ENCODE results near the gene LRRFIP2. TPM values are rescaled to one million over a fixed set of nuclear protein-coding genes. Genes with fewer than 3 reads are reported as not detected.
"Not testable (repeated sequence)": the region's sequence is repeated elsewhere in the genome, so short reads cannot be mapped to it uniquely, and the experiment has no call there.

The LRRFIP2 gene
- total RNA-seq, 1 donor from 2014 or later = 54.6 TPM

DNA sequence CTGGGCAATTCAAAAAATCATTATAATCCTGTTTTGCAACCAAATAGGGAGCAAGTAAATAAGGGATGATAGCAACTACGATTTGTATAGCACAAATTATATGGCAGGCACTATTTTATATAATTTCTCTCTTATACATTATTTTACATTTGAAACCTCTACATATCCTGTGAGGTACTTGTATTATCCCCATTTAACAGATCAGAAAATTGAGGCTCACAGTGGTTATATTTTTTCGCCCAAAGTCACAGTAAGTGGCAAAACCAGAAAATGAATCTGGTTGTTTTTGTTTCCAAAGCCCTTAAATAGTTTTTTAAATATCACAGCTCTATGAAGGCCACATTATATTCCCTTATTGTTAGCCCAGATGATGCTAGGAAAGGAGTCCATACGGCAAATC is 106.8 kb downstream of the LRRFIP2 start:
- DNase-seq (ENCODE audit: low spot score) = no peak

DNA sequence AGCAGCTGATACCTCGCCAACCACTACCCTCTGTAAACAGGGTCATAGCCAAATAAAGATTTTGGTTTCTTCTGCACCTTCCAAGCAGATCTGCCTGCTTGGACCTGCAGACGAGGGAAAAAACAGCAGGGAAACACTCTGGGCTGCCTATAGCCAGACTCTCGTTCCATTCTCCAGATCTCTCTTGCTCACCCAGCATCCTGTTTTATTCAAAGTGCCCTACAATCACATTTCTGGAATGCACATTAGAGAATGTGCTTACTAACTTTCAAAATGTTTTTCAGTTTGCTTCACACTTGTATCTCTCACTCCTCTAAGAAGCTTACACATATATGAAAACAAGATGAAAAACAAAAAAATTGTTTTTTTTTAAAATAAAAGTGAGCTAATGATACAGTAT is 109.6 kb downstream of the LRRFIP2 start:
- DNase-seq (ENCODE audit: low spot score) = no peak

DNA sequence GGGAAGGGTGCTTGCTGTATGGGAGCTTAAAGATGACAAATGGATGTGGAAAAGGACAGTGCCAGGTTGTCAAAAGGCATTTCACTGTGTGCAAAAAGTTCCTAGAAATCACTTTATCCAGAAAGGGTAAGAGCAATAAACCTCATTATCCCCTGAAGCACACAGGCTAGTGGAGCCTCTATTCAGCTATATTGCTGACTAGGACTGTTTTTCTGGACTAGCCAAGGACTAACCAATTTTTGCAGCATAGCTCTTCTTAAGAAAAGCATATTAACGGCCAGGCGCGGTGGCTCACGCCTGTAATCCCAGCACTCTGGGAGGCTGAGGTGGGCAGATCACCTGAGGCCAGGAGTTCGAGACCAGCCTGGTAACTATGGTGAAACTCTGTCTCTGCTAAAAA is 116.3 kb downstream of the LRRFIP2 start:
- no peak for DNase-seq (ENCODE audit: low spot score)

DNA sequence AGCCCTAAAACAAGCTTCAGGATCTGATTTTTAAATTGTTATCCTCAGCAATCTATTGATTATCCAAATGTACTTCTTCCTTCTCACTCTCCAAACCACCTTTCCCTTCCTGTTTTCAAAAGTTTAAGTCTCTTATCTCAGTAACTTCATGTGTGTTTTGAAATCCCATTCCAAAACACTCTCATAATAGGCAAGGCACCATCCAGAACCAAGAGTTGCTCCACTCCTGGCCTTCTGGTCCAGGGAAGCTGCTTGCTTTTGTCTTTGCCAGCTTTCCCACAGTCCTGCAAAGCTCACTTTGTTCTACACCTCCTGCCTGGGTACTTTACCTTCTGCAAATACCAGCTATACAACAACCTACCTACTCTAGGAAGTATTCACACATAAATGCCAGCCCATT is 117.6 kb downstream of the LRRFIP2 start:
- DNase-seq (ENCODE audit: low spot score) = no peak

DNA sequence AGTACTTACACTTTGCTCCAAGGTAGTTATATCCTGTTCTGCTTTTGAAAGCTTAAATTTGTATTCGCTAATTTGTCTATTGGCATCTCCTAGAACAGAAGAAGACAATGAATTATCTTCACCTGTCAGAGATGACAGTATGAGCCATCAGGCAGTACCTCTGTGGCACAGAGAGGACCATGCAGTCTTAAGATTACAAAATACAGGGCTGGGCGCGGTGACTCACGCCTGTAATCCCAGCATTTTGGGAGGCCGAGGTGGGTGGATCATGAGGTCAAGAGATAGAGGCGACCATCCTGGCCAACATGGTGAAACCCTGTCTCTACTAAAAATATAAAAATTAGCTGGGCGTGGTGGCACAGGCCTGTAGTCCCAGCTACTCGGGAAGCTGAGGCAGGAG is 119.3 kb downstream of the LRRFIP2 start:
- not testable (repeated sequence) for DNase-seq (ENCODE audit: low spot score)

DNA sequence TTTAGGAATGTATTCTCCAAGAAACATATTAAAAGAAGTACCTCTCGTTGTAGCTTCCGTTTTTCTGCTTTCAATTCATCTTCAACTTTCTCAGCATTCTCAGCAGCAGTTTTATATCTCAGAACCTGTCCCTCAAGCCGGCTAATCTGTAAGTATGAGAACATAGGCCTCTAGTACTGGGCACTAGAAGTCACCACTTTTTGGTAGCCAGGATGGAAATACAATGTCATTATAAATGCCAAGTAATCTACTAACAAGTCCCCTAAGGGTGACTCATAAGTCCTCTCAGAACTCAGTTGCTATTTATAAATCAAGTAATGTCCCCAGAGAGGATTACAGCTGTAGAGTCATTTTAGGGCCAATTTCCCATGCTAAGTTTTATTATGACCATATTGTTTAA is 120.0 kb downstream of the LRRFIP2 start:
- DNase-seq (ENCODE audit: low spot score) = no peak

DNA sequence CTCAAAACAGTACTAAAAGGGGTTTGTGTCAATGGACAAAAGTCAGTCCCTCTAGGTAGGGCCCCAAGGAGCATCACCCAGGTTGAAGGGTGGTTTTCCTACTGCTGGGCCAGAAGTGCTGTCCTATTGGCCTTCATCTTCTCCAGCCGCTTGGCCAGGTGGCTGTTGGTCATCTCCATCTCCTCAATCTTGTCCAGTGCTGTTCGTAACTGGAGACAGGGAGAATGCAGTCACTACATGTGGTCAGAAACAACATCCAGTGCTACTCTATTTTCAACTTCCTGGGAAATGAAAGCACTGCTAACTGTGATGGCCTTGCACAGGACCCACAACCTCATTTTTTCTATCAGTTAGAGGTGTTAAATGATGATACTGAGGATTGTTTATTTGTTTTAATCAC is 120.6 kb downstream of the LRRFIP2 start:
- no peak for DNase-seq (ENCODE audit: low spot score)

DNA sequence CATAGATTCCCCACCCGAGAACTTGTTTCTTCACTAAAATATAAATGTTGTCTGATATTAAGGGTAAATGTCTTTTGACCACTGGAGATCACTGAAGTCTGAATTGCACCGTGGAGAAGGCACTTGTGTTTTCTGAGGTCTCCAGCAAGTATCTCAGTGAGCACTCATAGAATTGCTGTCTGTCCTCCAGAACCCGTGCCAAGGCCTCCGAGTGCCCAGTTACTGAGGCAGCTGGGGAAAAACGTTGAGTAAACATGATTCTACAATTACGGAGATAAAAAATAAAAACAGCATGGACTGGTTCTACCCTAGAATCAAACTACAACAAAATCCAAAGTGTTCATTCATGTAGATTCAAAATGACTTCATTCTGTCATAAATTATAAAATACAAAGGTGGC is 121.0 kb downstream of the LRRFIP2 start:
- no peak for DNase-seq (ENCODE audit: low spot score)

DNA sequence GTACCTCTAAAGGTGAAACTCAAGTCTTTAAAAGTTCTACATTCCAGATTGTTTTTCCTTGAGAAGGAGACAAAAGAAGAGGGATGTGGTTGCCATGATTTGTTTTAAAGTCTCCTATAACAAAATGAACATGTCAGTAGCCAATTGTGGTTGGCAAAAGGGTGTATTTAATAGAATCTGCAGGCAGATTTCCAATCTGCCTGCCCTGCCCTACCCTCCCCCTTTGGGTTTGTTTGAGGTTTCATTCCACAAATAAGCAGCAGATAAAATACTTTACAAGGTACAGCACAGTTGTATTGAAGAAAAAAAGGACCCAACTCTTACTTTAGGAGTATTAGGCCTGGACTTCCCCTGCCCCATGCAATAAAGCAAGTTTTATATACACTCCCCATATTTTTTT is 121.5 kb downstream of the LRRFIP2 start:
- DNase-seq (ENCODE audit: low spot score) = no peak

DNA sequence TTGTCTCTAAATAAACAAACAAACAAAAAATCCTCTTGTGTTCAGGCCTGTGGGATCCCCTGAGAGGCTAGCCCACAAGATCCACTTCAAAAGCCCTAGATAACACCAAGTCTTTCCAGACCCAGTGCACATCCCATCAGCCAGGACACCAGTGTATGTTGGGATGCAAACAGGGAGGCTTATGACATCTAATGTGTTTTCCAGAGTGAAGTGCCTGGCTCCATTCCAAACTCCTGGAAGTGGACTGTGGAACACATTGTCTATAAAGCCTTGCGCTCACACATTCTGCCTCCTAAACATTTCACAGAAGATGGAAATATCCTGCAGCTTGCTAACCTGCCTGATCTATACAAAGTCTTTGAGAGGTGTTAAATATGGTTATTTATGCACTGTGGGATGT is 124.1 kb downstream of the LRRFIP2 start:
- no peak for DNase-seq (ENCODE audit: low spot score)

DNA sequence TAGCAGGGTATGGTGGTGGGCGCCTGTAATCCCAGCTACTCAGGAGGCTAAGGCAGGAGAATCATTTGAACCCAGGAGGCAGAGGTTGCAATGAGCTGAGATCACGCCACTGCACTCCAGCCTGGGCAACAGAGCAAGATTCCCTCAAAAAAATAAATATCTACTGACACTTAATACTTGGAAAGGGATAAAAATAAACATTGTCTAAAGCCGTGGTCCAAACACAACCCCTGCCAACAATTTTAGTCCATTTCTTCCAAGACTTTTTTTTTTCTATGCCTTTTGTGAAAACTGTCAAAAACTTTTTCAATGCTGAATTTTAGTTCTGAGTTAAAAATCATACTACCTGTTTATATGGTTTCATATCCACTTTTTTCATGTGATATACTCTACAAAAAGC is 131.7 kb downstream of the LRRFIP2 start:
- not testable (repeated sequence) for DNase-seq (ENCODE audit: low spot score)

DNA sequence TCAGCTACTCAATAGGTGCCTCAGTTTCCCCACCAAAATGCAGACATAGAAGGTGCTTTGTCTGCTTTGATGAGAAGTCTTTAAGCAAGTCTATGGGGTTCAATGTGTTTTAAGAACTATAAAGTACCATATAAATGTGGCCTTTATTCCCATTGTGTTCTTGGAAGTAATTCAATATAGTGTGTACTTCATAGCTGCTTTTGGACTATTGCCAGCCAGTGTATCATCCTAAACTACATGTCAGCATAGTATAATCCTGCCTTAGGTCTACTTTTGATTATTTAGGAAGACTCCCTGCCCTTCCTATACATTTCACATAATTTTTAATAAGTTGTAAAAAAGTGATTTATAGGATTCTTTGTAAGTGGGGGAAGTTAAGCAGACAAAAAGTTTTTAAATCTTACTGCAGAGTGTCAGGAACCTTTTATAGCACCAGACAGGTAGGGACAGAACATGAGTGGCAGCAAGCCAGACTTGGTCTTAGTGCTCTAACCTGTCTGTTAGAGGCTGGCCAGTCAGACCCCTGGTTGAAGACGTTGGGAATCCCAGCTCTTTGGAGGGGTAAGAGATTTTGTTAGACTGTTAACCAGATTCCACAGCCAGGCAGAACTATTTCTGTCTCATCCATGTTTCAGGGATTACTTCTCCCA is 132.7 kb downstream of the LRRFIP2 start:
- no peak for DNase-seq (ENCODE audit: low spot score)

DNA sequence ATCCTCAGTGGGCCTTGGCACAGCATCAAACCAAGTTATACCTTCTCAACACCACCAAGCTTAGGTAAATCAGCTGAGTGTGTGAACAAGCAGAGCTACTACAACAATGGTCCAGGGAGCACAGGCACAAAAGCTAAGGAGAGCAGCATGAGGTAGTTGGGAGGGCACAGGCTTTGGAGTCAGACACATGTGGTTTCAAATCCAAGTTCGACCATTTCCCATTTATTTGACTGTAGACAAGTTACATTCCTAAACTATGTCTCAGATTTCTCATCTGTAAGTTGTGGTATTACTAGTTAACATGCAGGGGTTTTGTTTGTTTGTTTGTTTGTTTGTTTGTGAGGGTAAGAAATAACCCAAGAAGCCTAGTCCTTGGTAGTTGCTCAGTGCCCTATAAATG is 134.2 kb downstream of the LRRFIP2 start:
- DNase-seq (ENCODE audit: low spot score) = no peak

DNA sequence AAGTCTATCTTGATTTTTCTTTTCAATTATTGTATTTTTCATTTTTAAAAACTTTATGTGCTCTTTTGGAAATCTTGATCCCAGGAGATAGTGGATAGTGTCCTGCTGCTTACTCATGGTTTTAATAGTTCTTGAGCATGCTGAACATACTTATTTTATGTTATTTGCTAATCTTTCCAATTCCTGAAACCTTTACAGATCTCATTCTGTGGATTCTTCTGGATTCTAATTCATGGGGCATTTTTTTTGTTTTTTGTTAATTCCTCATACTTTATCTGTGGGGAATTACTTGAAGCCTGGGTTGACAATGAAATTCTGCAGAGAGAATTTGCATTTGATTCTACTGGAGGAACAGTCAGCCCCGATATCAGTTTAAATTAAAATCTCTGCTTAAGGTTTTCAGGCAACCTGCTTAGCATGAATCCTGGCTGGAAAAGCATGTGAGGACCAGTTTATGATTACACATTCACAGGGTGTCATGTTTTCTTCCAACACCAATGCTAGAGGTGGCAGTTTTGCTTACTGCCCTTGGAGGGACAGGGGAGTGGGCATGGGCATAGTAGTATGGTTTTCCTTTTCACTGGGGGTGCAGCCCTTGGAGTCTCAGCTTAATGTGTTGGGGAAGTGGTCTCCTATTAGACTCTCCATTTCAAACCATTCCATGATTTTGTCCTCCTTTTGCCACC is 135.1 kb downstream of the LRRFIP2 start:
- DNase-seq (ENCODE audit: low spot score) = no peak

DNA sequence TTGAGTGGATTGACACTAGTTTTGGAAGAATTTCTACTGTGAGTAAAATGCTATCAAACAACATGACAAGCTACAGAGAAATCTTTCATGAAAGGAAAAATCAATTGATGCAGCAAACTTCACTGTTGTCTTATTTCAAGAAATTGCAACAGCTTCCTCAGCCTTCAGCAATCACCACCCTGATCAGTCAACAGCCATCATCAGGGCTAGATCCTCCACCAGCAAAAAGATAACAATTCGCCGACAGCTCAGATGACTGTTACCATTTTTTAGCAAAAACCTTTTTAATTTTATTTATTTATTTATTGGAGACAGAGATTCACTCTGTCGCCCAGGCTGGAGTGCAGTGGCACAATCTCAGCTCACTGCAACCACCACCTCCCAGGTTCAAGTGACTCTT is 137.0 kb downstream of the LRRFIP2 start:
- no peak for DNase-seq (ENCODE audit: low spot score)

DNA sequence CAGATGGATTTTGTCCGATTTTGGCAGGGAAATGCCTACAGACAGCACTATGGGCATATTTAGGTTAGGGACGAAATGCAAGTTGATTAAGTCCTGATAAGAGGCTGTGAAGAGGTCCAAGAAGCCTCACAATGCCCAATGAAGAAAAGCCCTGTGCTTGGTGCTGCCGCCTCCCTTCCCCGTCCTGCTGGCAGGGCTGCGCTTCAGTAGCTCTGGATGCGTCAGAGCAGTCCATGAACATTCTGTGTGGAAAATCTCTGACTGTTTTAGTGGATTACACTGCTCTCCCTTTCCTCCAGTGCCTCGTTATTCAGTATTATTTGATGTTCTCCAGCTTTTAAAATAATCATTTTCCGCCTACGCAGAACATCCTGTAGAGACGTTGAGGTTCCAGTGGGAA is 141.4 kb downstream of the LRRFIP2 start:
- DNase-seq (ENCODE audit: low spot score) = no peak

DNA sequence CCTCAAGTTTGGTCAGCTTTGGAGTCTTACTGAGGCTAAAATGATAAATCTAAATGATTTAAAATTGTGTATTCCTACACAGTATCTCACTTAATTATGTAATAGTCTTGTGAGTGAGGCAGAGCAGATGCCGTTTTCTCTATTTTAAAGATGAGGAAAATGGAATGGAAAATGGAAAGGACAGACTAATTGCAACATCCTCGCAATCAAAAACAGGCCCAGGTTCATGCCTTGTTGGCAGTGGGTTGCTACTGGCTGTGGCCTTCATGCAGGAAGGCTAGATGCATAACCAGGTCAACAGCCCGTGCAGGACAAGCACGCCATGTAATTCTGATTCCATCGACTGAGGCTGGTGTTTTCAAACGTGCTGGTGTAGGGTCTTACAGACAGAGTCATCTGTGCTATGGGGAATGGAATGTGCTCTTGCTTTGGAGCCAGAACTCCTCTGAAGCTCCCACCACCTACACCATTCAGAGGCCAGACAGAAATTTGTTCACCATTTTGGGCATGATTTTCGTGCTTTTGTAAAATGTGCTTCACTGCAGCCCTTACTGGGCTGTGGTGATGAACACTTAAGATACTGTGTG is 143.2 kb downstream of the LRRFIP2 start:
- DNase-seq (ENCODE audit: low spot score) = no peak

DNA sequence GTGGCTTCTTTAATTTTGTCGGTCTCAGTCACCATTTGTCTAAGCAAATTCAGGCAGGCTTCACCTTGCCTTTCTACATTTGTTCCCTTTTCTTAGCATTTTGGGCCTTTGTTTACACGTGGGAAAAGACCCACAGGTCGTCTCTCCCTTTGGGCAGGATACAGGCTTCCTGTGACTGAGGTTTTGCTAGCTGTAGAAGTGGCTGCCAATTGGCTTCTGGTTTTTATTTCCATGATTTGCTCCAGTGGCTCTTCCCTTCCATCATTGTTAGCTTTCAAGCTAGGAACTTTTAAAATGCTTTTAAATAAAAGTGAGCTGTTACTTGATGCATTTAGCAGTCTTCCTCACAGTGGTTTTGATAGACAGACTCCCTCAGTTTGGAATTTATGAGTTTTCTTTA is 143.8 kb downstream of the LRRFIP2 start:
- no peak for DNase-seq (ENCODE audit: low spot score)

DNA sequence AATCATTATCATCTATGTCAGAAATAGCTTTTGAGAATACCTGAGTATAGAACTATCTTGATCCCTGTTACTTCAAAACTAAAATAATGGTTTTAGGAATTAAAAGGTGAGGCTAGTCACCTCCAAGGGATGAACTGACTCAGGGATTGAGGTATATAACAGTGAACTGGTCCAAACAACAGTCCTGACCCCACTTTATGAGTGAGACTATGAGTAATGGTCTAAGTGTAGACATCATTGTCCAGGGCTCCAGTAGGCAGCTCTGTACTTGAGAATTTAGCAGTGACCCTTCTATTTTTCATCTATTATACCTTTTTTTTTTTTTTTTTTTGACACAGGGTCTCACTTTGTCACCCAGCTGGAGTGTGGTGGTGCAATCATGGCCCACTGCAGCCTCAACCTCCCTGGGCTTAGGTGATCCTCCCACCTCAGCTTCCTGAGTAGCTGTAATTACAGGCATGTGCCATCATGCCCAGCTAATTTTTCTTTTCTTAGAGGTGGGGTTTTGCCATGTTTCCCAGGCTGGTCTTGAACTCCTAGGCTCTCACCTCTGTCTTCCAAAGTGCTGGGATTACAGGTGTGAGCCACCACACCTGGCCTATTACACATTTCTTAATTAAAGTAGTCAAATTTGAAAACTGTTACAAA is 144.7 kb downstream of the LRRFIP2 start:
- no peak for DNase-seq (ENCODE audit: low spot score)

DNA sequence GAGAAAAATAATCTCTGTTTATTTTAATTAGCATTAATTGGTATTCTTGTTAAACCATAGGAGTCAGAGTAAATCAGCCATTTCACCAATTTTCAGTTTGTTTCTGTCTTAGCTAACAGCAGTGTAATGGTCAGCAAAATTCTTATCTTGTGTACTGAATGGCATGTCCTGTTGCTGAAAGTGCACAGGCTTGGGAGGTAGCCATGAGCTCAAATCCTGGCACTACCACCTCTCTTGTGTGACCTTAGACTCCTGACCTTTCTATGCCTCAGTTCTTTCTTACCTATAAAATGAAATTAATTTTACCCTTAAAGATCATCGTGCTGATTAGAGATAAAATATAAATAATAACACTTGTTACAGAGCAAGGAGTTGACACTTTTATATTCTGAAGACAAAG is 145.3 kb downstream of the LRRFIP2 start:
- DNase-seq (ENCODE audit: low spot score) = no peak

DNA sequence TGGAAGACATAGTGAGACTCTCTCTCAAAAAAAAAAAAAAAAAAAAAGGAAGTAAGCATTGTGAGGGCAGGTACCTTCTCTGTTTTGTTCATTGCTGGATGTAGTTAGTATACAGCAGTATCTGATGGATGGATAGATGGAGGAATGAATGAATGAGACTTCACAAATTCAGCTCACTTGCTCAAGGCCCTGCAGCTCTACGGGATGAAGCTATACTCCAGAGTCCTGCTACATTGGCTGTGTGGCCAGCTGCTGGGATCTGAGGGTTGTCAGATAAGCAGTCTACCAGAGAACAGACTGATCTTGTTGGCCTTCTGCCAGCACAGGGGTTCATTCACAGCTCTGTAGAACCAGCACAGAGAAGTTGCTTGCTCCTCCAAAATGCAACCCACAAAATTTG is 146.1 kb downstream of the LRRFIP2 start:
- no peak for DNase-seq (ENCODE audit: low spot score)

DNA sequence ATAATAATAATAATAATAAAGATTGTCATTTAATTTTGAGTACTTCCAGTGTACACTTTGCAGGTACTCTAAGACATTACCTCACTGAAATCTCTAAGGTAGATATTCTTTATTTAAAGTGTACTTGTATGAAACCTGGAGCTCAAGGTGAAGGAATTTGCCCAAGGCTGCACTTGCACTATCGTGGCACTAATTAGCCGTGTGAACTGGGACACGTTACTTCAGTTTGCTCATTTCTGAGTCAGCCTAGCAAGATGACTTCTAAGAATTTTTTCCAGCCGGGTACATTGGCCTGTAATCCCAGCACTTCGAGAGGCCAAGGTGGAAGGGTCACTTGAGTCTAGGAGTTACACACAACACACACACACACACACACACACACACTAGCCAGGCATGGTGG is 147.5 kb downstream of the LRRFIP2 start:
- no peak for DNase-seq (ENCODE audit: low spot score)
